CD4-positive, alpha-beta T cell treated with Interleukin-17A for 4 hours (primary cell): ENCODE data around the gene MS4A4A.

Experiments
- DNase-seq: peaks from one replicate; pipeline ENCODE4 v3.0.0-alpha.2; 2020; ENCODE audit warnings: mixed read lengths

MS4A4A gene

DNA sequence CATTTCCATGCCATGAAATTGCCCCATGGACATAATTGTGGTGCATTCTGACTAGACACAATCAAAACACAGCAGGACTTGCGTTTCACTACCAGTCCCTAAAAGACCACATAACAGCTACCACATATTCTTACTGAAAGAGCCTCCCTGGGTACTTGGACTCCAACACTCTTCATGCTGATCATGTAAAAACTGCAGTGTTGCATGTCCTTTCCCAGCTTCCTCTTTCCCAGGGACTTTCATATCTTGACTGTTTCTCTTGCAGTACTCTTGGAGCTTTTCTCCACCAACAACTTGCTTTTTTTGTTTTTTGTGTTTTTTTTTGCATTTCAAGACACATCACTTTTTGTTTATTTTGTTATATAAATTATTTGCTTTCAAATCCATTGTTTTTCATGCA lies 69.5 kb downstream of the MS4A4A start:
- DNase-seq: no peak

DNA sequence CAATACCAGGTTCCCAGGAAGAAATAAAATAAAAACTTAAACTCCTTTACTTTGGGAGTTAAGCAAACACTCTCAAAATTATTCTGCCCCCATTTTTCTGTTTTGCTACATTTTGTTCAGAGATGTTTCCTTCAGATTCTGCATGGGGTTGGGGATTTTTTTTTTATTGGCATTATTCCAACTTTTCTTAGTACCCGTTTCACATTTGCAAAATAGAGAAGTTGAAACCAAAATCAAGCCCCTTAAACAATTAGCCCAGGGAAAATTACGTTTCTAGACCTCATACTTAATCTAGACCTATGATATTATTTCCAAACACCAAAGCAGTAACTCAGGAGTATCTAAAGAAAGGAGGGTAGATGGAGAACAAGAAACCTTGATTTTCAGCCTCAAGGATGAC lies 77.3 kb downstream of the MS4A4A start:
- no peak for DNase-seq
